LNCAP (cell line): ENCODE results near the gene TAS1R3.

ENCODE experiments used
- CTCF ChIP-seq: fragments of 450-650 bp; IDR thresholded peaks from 2 replicates; pipeline ENCODE4 v1.5.1; 2017; ENCODE audit warnings: mild to moderate bottlenecking

The TAS1R3 gene

GRCh38 chr1:1297802-1298424, 33.2 kb upstream of the TAS1R3 start:
- no peak for TF ChIP-seq CTCF

GRCh38 chr1:1298861-1299685, 32.0 kb upstream of the TAS1R3 start:
- TF ChIP-seq CTCF = no peak

GRCh38 chr1:1299686-1300351, 31.3 kb upstream of the TAS1R3 start:
- TF ChIP-seq CTCF = peak; percentile 24; the same call in 1 of the 2 replicates

GRCh38 chr1:1300352-1300739, 30.7 kb upstream of the TAS1R3 start:
- TF ChIP-seq CTCF = no peak

GRCh38 chr1:1302006-1302430, 29.1 kb upstream of the TAS1R3 start:
- TF ChIP-seq CTCF = peak; percentile 76

- no peak for TF ChIP-seq CTCF
These were observed 28.1 kb upstream of the TAS1R3 start for GRCh38 chr1:1302951-1303509.

GRCh38 chr1:1303736-1304135, 27.3 kb upstream of the TAS1R3 start:
- no peak for TF ChIP-seq CTCF
